Kidney tubule cell (primary cell): Measurements from ENCODE around the gene MYL3.
"Not testable (repeated sequence)": the region's sequence is repeated elsewhere in the genome, so short reads cannot be mapped to it uniquely, and the experiment has no call there.

Experiments used
- DNase-seq: peaks from one replicate; pipeline ENCODE4 v3.0.0-alpha.2; 2018; ENCODE audit warnings: low spot score

Gene MYL3

GRCh38 chr3:46863261-46863782 lies at the start of gene MYL3:
Gene MYL3, minus strand, starts transcription at chr3:46863444. Its CDS starts 54 bp downstream, at chr3:46863390.
- DNase-seq: no peak

GRCh38 chr3:46912986-46913385 lies 49.7 kb upstream of the MYL3 start:
- no peak for DNase-seq

GRCh38 chr3:46910914-46911313 lies 47.7 kb upstream of the MYL3 start:
- not testable (repeated sequence) for DNase-seq

- no peak for DNase-seq
These were observed 47.0 kb upstream of the MYL3 start for GRCh38 chr3:46910166-46910760.

- peak; percentile 87 for DNase-seq
These were observed 46.4 kb upstream of the MYL3 start for GRCh38 chr3:46909535-46910161.

GRCh38 chr3:46908986-46909534 lies 45.8 kb upstream of the MYL3 start:
- DNase-seq: no peak

- no peak for DNase-seq
These were observed 45.2 kb upstream of the MYL3 start for GRCh38 chr3:46908294-46908985.

GRCh38 chr3:46907960-46908293 lies 44.7 kb upstream of the MYL3 start:
- DNase-seq: no peak

- DNase-seq: no peak
These were observed 44.0 kb upstream of the MYL3 start for GRCh38 chr3:46907271-46907670.

GRCh38 chr3:46906471-46907058 lies 43.3 kb upstream of the MYL3 start:
- DNase-seq: no peak

- DNase-seq: no peak
These were observed 42.6 kb upstream of the MYL3 start for GRCh38 chr3:46905661-46906451.

GRCh38 chr3:46905213-46905560 lies 41.9 kb upstream of the MYL3 start:
- DNase-seq: no peak

- DNase-seq: no peak
These were observed 41.3 kb upstream of the MYL3 start for GRCh38 chr3:46904303-46905212.

GRCh38 chr3:46903341-46904302 lies 40.4 kb upstream of the MYL3 start:
- DNase-seq: peak; percentile 82

GRCh38 chr3:46902188-46902631 lies 39.0 kb upstream of the MYL3 start:
- no peak for DNase-seq

- no peak for DNase-seq
These were observed 38.4 kb upstream of the MYL3 start for GRCh38 chr3:46901591-46902187.

- DNase-seq: no peak
These were observed 37.8 kb upstream of the MYL3 start for GRCh38 chr3:46901061-46901460.

- DNase-seq: no peak
These were observed 37.1 kb upstream of the MYL3 start for GRCh38 chr3:46900356-46900755.

GRCh38 chr3:46900007-46900292 lies 36.7 kb upstream of the MYL3 start:
- DNase-seq: no peak
